Right cardiac atrium (tissue), 5 donors: ENCODE data around the gene PRKAR1A. TPM values are rescaled to one million over a fixed set of nuclear protein-coding genes. Genes with fewer than 3 reads are reported as not detected.
A peak's percentile ranks its signal among the peaks of the same experiment; 100 is the strongest.
"Not testable (repeated sequence)": the region's sequence is repeated elsewhere in the genome, so short reads cannot be mapped to it uniquely, and the experiment has no call there.

Experiments
- ATAC-seq, 2 donors: fragments of 200-7000 bp; cut with Tn5 transposase; one replicate each; pipeline versions ENCODE4 v1.8.0 to v1.9.1; 2020; ENCODE audit warnings: moderate library complexity in 2 of 2, mild to moderate bottlenecking in 1 of 2
- DNase-seq, 3 donors: peaks; one replicate each; pipeline ENCODE4 v3.0.0-alpha.2; 2020
- H3K27ac ChIP-seq: one replicate; pipeline ENCODE4 v1.5.1; 2013; ENCODE audit warnings: mild to moderate bottlenecking, low read length, control low read depth, moderate library complexity
- H3K27me3 ChIP-seq: one replicate; pipeline ENCODE4 v1.6.1; 2013; ENCODE audit not compliant: control insufficient read depth, insufficient read depth
- H3K4me1 ChIP-seq: one replicate; pipeline ENCODE4 v1.6.1; 2013; ENCODE audit warnings: low read length; ENCODE audit not compliant: control insufficient read depth, insufficient read depth
- H3K4me3 ChIP-seq: one replicate; pipeline ENCODE4 v1.5.1; 2013; ENCODE audit warnings: low read length, control low read depth
- H3K9me3 ChIP-seq: one replicate; pipeline ENCODE4 v1.6.1; 2013; ENCODE audit warnings: low read length; ENCODE audit not compliant: control insufficient read depth
- WGBS: extraction: QIAGEN DNeasy Blood & Tissue Kit; methylation state at CpG from one replicate; pipeline ENCODE4 v1.1.7; 2013; 5-methylcytosine and 5-hydroxymethylcytosine counted together
- intact Hi-C, 4 donors: fragments of 100-400 bp; cut with DNase I; formaldehyde crosslinking; loops; one replicate each; pipeline versions ENCODE4 v1.11.0 to v1.14.0; 2022 to 2023
- polyA plus RNA-seq: library from polyadenylated mRNA; stranded (reverse); fragments of 200-250 nt; gene quantifications from one replicate; pipeline ENCODE4 v1.2.3, GENCODE V29; 2013
- total RNA-seq, 4 donors: library from RNA; stranded (reverse); fragmentation: NEBNext Ultra II Directional; extraction: Animal tissue kit (Norgen Biotek cat#: 25700); gene quantifications; one replicate each; pipeline ENCODE4 v1.2.1, GENCODE V29; 2021
- donor health status: healthy with polysubstance abuse.
- donor health status: DM: no; HTN: yes; CAD: no.
- donor health status: DM: no; HTN: no; CAD: no.
- donor health status: DM: no; HTN: yes; CAD: no; lungs with severe emphysema.
- donor health status: DM: yes; HTN: yes; CAD: no.

Gene PRKAR1A
- total and polyA plus RNA-seq, 5 donors, result 187 to 768 (median 582) TPM

- Histone ChIP-seq H3K9me3 (no peaks in the 10 kb centered on the region), H3K27ac (no peak overlapping the region), H3K4me1 (peaks cover 5% of the 10 kb centered on the region), H3K4me3 (no peak overlapping the region), H3K27me3 (no peaks in the 10 kb centered on the region)
- ATAC-seq (no peak), DNase-seq (no peak)
- WGBS, result 93% methylated on average over 8 of the region's 8 CpGs
- intact Hi-C loops, result no loop called here
These were observed 67.1 kb downstream of the PRKAR1A start for GRCh38 chr17:68579194-68579927.

DNA sequence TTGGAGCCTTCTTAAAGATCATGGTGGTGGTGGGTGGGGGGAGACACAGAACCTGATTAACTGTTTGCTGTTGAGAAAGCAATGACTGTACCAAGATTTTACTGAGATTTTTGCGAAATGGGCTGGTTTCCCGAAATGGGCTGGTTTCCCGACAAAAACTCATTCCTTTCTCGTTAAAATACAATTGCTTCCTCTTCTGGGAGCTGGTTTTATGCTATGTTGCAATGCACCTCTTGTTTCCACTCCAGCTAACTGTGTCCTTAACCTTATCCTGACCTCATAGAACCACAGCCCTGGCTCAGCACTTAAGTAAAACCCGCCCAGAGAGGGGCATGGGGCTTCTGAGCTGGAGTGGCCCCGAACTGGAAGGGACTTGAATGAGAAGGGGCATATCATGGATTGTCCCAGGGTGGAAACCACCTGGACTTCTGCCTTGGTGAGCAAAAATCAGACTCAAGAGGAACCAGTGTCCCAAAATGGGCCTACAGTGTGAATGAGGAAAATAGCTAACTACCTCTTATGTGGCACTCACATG is 68.1 kb downstream of the PRKAR1A start:
- Histone ChIP-seq H3K27me3 (no peaks in the 10 kb centered on the region), H3K27ac (peak overlapping the region; percentile 72), H3K4me1 (peaks cover 5% of the 10 kb centered on the region), H3K9me3 (no peaks in the 10 kb centered on the region), H3K4me3 (no peak overlapping the region)
- 65% methylated on average over 6 of the region's 6 CpGs for WGBS
- intact Hi-C loops, result no loop called here
- peak in 2 of 3 donors; percentile 39 to 50 for DNase-seq
- ATAC-seq, result peak; percentile 86 to 88

GRCh38 chr17:68581863-68582645 is 69.8 kb downstream of the PRKAR1A start:
- Histone ChIP-seq H3K4me1 (peaks cover 3% of the 10 kb centered on the region), H3K27ac (no peak overlapping the region)
- WGBS, result 83% methylated on average over 9 of the region's 9 CpGs

DNA sequence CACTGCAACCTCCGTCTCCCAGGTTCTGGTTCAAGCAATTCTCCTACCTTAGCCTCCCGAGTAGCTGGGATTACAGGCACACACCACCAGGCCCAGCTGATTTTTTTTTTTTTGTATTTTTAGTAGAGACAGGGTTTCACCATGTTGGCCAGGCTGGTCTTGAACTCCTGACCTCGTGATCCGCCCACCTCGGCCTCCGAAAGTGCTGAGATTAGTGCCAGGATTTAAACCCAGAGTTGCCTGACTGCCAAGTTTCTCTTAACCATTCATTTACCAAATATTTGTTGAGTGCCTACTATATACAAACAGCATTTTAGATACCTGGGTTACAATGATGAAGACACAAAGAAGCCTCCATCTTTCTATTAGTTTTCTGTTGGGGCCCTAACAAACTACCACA is 70.6 kb downstream of the PRKAR1A start:
- H3K4me3 ChIP-seq, H3K4me1 ChIP-seq, H3K9me3 ChIP-seq, H3K27me3 ChIP-seq, intact Hi-C loops, DNase-seq, H3K27ac ChIP-seq, ATAC-seq: not testable (repeated sequence)
- 57% methylated on average over 6 of the region's 6 CpGs for WGBS

More at GRCh38 chr17:68581863-68582645, 69.8 kb downstream of the PRKAR1A start:
- intact Hi-C loops, result no loop called here
- Histone ChIP-seq H3K4me3 (no peak overlapping the region), H3K27me3 (no peaks in the 10 kb centered on the region), H3K9me3 (no peaks in the 10 kb centered on the region)
- ATAC-seq, result no peak
- DNase-seq, result no peak

GRCh38 chr17:68584581-68585303 is 72.5 kb downstream of the PRKAR1A start:
- no peaks in the 10 kb centered on the region for H3K27me3 ChIP-seq
- DNase-seq, result no peak
- intact Hi-C loops, result no loop called here
- WGBS, result 77% methylated on average over 5 of the region's 5 CpGs
- no peak for ATAC-seq
- H3K4me1 ChIP-seq, result peaks cover 3% of the 10 kb centered on the region
- no peak overlapping the region for H3K4me3 ChIP-seq
- no peak overlapping the region for H3K27ac ChIP-seq
- H3K9me3 ChIP-seq, result no peaks in the 10 kb centered on the region

DNA sequence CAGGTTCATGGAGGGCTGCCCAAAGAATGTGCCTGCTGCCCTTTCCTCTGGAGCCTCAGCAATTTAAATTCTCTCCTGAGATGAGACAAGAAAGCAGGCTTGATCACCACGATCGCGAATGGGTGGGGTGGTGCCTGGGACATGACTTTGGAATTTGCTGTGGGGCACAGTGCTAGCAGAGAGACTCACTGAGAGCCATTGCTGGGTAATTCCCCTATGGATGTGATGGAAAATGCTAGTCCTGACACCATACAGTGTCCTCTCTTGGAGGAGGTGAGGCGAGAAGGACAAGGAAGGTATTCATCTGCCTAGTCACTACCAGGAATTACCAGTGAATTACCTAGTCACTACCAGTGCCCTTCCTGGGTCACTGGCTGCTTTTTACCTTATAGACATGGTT is 73.4 kb downstream of the PRKAR1A start:
- DNase-seq (no peak), ATAC-seq (no peak)
- H3K27me3 ChIP-seq, result no peaks in the 10 kb centered on the region
- intact Hi-C loops, result no loop called here
- no peaks in the 10 kb centered on the region for H3K4me1 ChIP-seq
- H3K4me3 ChIP-seq, result no peak overlapping the region
- H3K27ac ChIP-seq, result no peak overlapping the region
- 67% methylated on average over 4 of the region's 4 CpGs for WGBS
- H3K9me3 ChIP-seq, result no peaks in the 10 kb centered on the region

GRCh38 chr17:68587026-68587425 is 74.8 kb downstream of the PRKAR1A start:
- H3K4me3 ChIP-seq, result no peak overlapping the region
- intact Hi-C loops, result no loop called here
- H3K27ac ChIP-seq, result no peak overlapping the region
- DNase-seq (no peak), ATAC-seq (no peak)
- 98% methylated on average over 5 of the region's 5 CpGs for WGBS
- H3K27me3 ChIP-seq, result no peaks in the 10 kb centered on the region
- no peaks in the 10 kb centered on the region for H3K4me1 ChIP-seq
- no peaks in the 10 kb centered on the region for H3K9me3 ChIP-seq

DNA sequence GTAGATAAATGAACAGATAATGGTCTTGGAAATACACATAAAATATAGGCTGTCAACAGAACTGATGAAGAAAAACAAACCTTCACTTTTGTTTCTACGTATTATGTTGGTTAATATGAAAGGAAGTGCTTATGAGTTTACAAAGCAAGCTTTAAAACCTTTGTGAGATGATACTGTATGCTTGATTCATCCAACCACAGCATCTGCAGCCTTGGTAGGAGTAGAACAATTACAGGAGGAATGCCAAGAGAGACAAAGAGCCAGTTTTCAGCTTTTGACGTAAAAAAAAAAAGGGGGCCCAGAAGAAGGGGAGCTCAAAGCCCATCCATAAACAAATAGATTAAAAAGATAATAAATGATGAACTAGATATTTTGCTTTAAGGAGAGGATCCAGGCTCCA is 75.6 kb downstream of the PRKAR1A start:
- no peak for ATAC-seq
- no peak for DNase-seq
- no peaks in the 10 kb centered on the region for H3K27me3 ChIP-seq
- intact Hi-C loops, result no loop called here
- H3K4me3 ChIP-seq, result no peak overlapping the region
- no peaks in the 10 kb centered on the region for H3K9me3 ChIP-seq
- H3K4me1 ChIP-seq, result no peaks in the 10 kb centered on the region
- WGBS, result 83% methylated on average over 2 of the region's 2 CpGs
- H3K27ac ChIP-seq, result no peak overlapping the region

DNA sequence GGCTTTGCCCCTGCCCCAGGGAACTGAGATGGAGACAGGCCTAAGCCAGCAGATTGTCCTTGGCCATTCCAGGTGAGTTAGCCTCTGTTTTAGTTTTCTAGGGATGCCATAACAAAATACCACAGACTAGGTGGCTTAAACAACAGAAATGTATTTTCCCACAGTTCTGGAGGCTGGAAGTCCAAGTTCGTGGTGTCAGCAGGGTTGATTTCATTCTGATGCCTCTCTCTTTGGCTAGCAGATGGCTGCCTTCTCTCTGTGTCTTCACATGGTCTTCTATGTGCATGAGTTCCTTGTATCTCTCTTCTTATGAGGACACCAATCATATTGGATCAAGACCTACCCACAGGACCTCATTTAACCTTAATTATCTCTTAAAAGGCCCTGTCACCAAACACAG is 76.1 kb downstream of the PRKAR1A start:
- ATAC-seq, result no peak
- 65% methylated on average over 1 of the region's 1 CpG for WGBS
- Histone ChIP-seq H3K4me1 (no peaks in the 10 kb centered on the region), H3K4me3 (no peak overlapping the region), H3K9me3 (no peaks in the 10 kb centered on the region), H3K27me3 (no peaks in the 10 kb centered on the region), H3K27ac (no peak overlapping the region)
- intact Hi-C loops, result no loop called here
- DNase-seq, result no peak

DNA sequence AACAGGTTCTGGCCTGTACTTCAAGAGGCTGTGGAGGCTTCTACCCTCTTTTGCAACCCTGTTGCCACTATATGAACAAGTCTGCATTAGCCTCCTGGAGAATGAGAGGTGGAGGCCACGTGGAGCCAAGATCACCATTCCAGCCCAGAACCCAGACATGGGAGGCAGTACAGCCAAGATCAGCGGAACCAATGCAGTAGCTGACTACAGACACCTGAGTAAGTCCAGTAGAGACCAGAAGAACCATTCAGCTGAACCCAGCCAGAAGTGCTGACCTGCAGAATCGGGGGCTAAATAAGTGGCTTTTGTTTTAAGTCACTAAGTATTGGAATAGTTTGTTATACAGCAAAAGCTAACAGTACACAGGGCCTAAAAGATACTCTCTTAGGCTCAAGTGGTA is 76.9 kb downstream of the PRKAR1A start:
- H3K27me3 ChIP-seq, result no peaks in the 10 kb centered on the region
- intact Hi-C loops, result no loop called here
- H3K27ac ChIP-seq, result no peak overlapping the region
- DNase-seq (no peak), ATAC-seq (no peak)
- no peaks in the 10 kb centered on the region for H3K9me3 ChIP-seq
- H3K4me1 ChIP-seq, result no peaks in the 10 kb centered on the region
- no peak overlapping the region for H3K4me3 ChIP-seq
- 91% methylated on average over 3 of the region's 3 CpGs for WGBS

DNA sequence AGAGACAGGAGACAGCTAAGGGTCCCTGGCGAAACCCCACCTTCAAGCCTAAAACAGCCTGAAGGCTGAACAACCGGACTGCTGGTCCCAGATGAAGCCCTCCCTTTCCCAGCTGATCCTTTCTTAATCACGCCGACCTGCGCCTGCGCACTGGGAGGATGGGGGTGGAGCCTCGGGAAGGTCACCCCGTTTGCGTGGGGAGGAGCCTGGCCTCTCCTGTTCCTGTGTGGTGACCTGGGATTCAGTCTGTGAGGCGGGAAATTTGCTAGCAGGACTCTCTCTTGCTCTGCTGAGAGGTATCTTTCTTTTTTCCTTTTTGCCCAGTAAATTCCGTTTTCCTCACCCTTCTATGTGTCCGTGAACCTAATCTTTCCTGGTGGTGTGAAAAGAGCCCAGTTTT is 79.4 kb downstream of the PRKAR1A start:
- Histone ChIP-seq H3K4me1 (no peaks in the 10 kb centered on the region), H3K27me3 (no peaks in the 10 kb centered on the region), H3K9me3 (no peaks in the 10 kb centered on the region), H3K4me3 (no peak overlapping the region), H3K27ac (no peak overlapping the region)
- DNase-seq (peak; percentile 43 to 77 (median 73)), ATAC-seq (peak; percentile 20 to 59)
- intact Hi-C loops, result no loop called here
- WGBS, result 84% methylated on average over 12 of the region's 12 CpGs
